Measurements from ENCODE around the gene WAPL. TPM values are rescaled to one million over a fixed set of nuclear protein-coding genes. Genes with fewer than 3 reads are reported as not detected.

The WAPL gene
- total and polyA plus RNA-seq, 9 of the 15 experiments (the other 6 are each of a cell fraction or from before 2014, with no cell fraction given), result 14.3 to 36.4 (median 25.3) TPM

- POLR2A ChIA-PET, result interaction anchor here (0.7 kb wide), 1 partner anchor 13 kb away, joined by 3 read pairs; no protein-coding TSS in a partner anchor
- no peak overlapping the region for H3K4me3 ChIP-seq
- H3K9me3 ChIP-seq (replicated peaks; ENCODE audit: control insufficient read depth, insufficient read depth, low read depth, low read length), result no peaks in the 10 kb centered on the region
- peaks cover 88% of the 10 kb centered on the region for H3K36me3 ChIP-seq (ENCODE audit: control insufficient read depth, insufficient read depth, low read length)
- no peaks in the 10 kb centered on the region for H3K9me1 ChIP-seq (ENCODE audit: control insufficient read depth, insufficient read depth, low read length)
- CTCF ChIA-PET (ENCODE audit: low intra/inter-chr PET ratio), result no interaction called here
- FAIRE-seq, result no peak
- no peak overlapping the region for H3K27ac ChIP-seq (ENCODE audit: extremely low read depth, low read depth, low read length)
- H4K20me1 ChIP-seq (replicated peaks; ENCODE audit: control insufficient read depth, insufficient read depth, low read length), result no peaks in the 10 kb centered on the region
- WGBS (ENCODE audit: insufficient coverage, low coverage, missing lambda C conversion rate), result 100% methylated on average over 1 of the region's 1 CpG
- H3K27me3 ChIP-seq (ENCODE audit: control insufficient read depth in 2 of 2, insufficient read depth in 2 of 2, low read length in 2 of 2), result no peaks in the 10 kb centered on the region
- BruUV-seq (replicated peaks), result no TSS peak
- DNase-seq (ENCODE audit: extremely low read depth in 1 of 4, low spot score in 3 of 4), result no peak
- H3K79me2 ChIP-seq (ENCODE audit: control insufficient read depth, insufficient read depth, low read length), result no peaks in the 10 kb centered on the region
- TF ChIP-seq ARID1B (IDR thresholded peaks at IDR 0.05) (no peak), RFX1 (IDR thresholded peaks at IDR 0.05) (no peak), LCOR (CRISPR knock-in tag; IDR thresholded peaks at IDR 0.05) (no peak)
- no peak overlapping the region for H3K9ac ChIP-seq (ENCODE audit: insufficient read depth in 1 of 2, low read depth in 2 of 2, low read length in 2 of 2)
- no peaks in the 10 kb centered on the region for H3K4me1 ChIP-seq (replicated peaks in 1 of 2; ENCODE audit: control insufficient read depth in 2 of 2, insufficient read depth in 2 of 2, low read length in 2 of 2)
- no peak for ATAC-seq
- intact Hi-C loops (cut with micrococcal nuclease), result no loop called here
- no peak overlapping the region for H3K4me2 ChIP-seq (ENCODE audit: insufficient read depth, low read length)
- no peak overlapping the region for H2AFZ ChIP-seq (ENCODE audit: low read depth, low read length)
- in situ Hi-C loops (cut with MboI), result no loop called here
Measured at GRCh38 chr10:86447432-86447831, 74.2 kb downstream of the WAPL start.

GRCh38 chr10:86446987-86447386 lies 74.6 kb downstream of the WAPL start:
- ChIA-PET CTCF (ENCODE audit: low intra/inter-chr PET ratio) (no interaction called here), POLR2A (no interaction called here)
- in situ Hi-C loops (cut with MboI), result no loop called here
- BruUV-seq (replicated peaks), result no TSS peak
- TF ChIP-seq PURB (CRISPR knock-in tag; IDR thresholded peaks at IDR 0.05; ENCODE audit: low read depth), result no peak
- no peak for TF ChIP-seq EHMT2 (IDR thresholded peaks at IDR 0.05)
- TF ChIP-seq CHCHD3 (CRISPR knock-in tag; IDR thresholded peaks at IDR 0.05), result no peak
- TF ChIP-seq HNRNPL (IDR thresholded peaks at IDR 0.05; ENCODE audit: low read depth, low read length), result no peak
- TF ChIP-seq ZNF324 (CRISPR knock-in tag; IDR thresholded peaks at IDR 0.05), result no peak
- no peak for TF ChIP-seq KLF16 (IDR thresholded peaks at IDR 0.05)
- TF ChIP-seq YY1 (IDR thresholded peaks at IDR 0.05; ENCODE audit: borderline replicate concordance in 1 of 3, control insufficient read depth in 1 of 3, extremely low read depth in 1 of 3, insufficient read depth in 3 of 3, insufficient read length in 1 of 3, insufficient replicate concordance in 2 of 3, low read depth in 1 of 3, low read length in 2 of 3), result no peak
- TF ChIP-seq POLR2A (conservative IDR thresholded peaks at IDR 0.05), result no peak
- no peak for TF ChIP-seq ZNF354B (CRISPR knock-in tag; IDR thresholded peaks at IDR 0.05)
- H3K9ac ChIP-seq (ENCODE audit: insufficient read depth in 1 of 2, low read depth in 2 of 2, low read length in 2 of 2), result no peak overlapping the region
- H3K36me3 ChIP-seq (ENCODE audit: control insufficient read depth, insufficient read depth, low read length), result peaks cover 85% of the 10 kb centered on the region
- FAIRE-seq, result no peak
- no peaks in the 10 kb centered on the region for H3K9me1 ChIP-seq (ENCODE audit: control insufficient read depth, insufficient read depth, low read length)
- no peaks in the 10 kb centered on the region for H3K27me3 ChIP-seq (ENCODE audit: control insufficient read depth in 2 of 2, insufficient read depth in 2 of 2, low read length in 2 of 2)
- no peak overlapping the region for H2AFZ ChIP-seq (ENCODE audit: low read depth, low read length)
- H3K27ac ChIP-seq (ENCODE audit: extremely low read depth, low read depth, low read length), result no peak overlapping the region
- 100% methylated on average over 1 of the region's 1 CpG for WGBS (ENCODE audit: insufficient coverage, low coverage, missing lambda C conversion rate)
- H3K79me2 ChIP-seq (ENCODE audit: control insufficient read depth, insufficient read depth, low read length), result no peaks in the 10 kb centered on the region
- intact Hi-C loops (cut with micrococcal nuclease), result no loop called here
- no peaks in the 10 kb centered on the region for H3K4me1 ChIP-seq (replicated peaks in 1 of 2; ENCODE audit: control insufficient read depth in 2 of 2, insufficient read depth in 2 of 2, low read length in 2 of 2)
- no peaks in the 10 kb centered on the region for H3K9me3 ChIP-seq (replicated peaks; ENCODE audit: control insufficient read depth, insufficient read depth, low read depth, low read length)
- no peak overlapping the region for H3K4me3 ChIP-seq
- no peaks in the 10 kb centered on the region for H4K20me1 ChIP-seq (replicated peaks; ENCODE audit: control insufficient read depth, insufficient read depth, low read length)
- DNase-seq (ENCODE audit: extremely low read depth in 1 of 4, low spot score in 3 of 4), result no peak
- H3K4me2 ChIP-seq (ENCODE audit: insufficient read depth, low read length), result no peak overlapping the region
- ATAC-seq, result no peak

Data from K562 (cell line).